Body of pancreas (tissue), 4 donors: Measurements from ENCODE around the gene ATP5PB.

ENCODE experiments used
- POLR2A ChIP-seq, 3 donors: fragments of 450-650 bp; IDR thresholded peaks; one replicate each; pipeline ENCODE4 v1.6.1; 2016; ENCODE audit warnings: antibody characterized with exemption in 3 of 3, mild to moderate bottlenecking in 2 of 3
- TF ChIP-seq, protein P1 (sequence below), 7 experiments: fragments of 450-650 bp in 4 of 7; fragments of 200-600 bp in 3 of 7; sonication (generic) in 3 of 7; IDR thresholded peaks; one replicate each; pipeline ENCODE4 v1.5.1; 2016 to 2019; ENCODE audit warnings: antibody characterized with exemption in 7 of 7

DNA sequence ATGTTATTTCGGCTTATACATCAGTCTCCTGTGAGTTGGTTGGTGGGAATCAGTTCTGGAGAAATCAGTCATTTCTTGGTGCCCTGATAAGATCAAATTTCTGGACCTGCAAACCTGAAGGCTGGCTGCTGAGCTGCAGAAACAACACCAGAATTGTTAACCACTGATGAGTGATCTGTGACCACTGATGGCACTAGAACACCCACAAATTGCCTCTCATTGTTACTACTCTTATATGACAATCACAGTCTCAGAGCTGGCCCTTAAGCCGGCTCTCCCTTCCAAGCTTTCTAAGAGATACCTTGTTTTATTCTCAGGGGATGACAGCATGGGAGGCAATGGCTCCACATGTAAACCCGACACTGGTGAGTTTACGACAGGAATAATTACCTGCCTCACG, 26.4 kb downstream of the ATP5PB start:
- TF ChIP-seq, protein P1, sequence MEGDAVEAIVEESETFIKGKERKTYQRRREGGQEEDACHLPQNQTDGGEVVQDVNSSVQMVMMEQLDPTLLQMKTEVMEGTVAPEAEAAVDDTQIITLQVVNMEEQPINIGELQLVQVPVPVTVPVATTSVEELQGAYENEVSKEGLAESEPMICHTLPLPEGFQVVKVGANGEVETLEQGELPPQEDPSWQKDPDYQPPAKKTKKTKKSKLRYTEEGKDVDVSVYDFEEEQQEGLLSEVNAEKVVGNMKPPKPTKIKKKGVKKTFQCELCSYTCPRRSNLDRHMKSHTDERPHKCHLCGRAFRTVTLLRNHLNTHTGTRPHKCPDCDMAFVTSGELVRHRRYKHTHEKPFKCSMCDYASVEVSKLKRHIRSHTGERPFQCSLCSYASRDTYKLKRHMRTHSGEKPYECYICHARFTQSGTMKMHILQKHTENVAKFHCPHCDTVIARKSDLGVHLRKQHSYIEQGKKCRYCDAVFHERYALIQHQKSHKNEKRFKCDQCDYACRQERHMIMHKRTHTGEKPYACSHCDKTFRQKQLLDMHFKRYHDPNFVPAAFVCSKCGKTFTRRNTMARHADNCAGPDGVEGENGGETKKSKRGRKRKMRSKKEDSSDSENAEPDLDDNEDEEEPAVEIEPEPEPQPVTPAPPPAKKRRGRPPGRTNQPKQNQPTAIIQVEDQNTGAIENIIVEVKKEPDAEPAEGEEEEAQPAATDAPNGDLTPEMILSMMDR (IDR thresholded peaks at IDR 0.05), result no peak
- no peak for TF ChIP-seq POLR2A (IDR thresholded peaks at IDR 0.05)
